Urinary bladder (tissue), 4 donors: ENCODE data around the gene ZNF543. TPM values are rescaled to one million over a fixed set of nuclear protein-coding genes. Genes with fewer than 3 reads are reported as not detected.
A peak's percentile ranks its signal among the peaks of the same experiment; 100 is the strongest.
"Not testable (repeated sequence)": the region's sequence is repeated elsewhere in the genome, so short reads cannot be mapped to it uniquely, and the experiment has no call there.

Experiments used
- DNase-seq: peaks from one replicate; pipeline ENCODE4 v3.0.0-alpha.2; 2015; ENCODE audit errors: extremely low spot score
- H3K27ac ChIP-seq: one replicate; pipeline ENCODE4 v1.5.1; 2013; ENCODE audit warnings: low read depth, mild to moderate bottlenecking, moderate library complexity
- H3K36me3 ChIP-seq: one replicate; pipeline ENCODE4 v1.6.1; 2013; ENCODE audit warnings: mild to moderate bottlenecking, moderate library complexity; ENCODE audit not compliant: insufficient read depth
- H3K4me1 ChIP-seq: one replicate; pipeline ENCODE4 v1.6.1; 2013; ENCODE audit warnings: mild to moderate bottlenecking, moderate library complexity; ENCODE audit not compliant: insufficient read depth
- H3K4me3 ChIP-seq: one replicate; pipeline ENCODE4 v1.5.1; 2013; ENCODE audit warnings: low read depth, low read length
- WGBS: extraction: QIAGEN DNeasy Blood & Tissue Kit; methylation state at CpG from one replicate; pipeline ENCODE4 v1.1.7; 2013; 5-methylcytosine and 5-hydroxymethylcytosine counted together
- polyA plus RNA-seq: library from polyadenylated mRNA; stranded (reverse); fragments of 200-250 nt; gene quantifications from one replicate; pipeline ENCODE4 v1.2.3, GENCODE V29; 2013
- total RNA-seq: library from RNA; depleted of rRNA; stranded (reverse); fragments of >200 nt; gene quantifications from one replicate; pipeline ENCODE4 v1.2.3, GENCODE V29; 2014
- donor health status: healthy with polysubstance abuse.
- donor health status: healthy.

Gene ZNF543
- total and polyA plus RNA-seq, 2 donors: 2.9 to 25.4 TPM

GRCh38 chr19:57348136-57348535 lies 27.9 kb downstream of the ZNF543 start:
- H3K4me3 ChIP-seq: no peak overlapping the region
- DNase-seq: no peak
- WGBS: 53% methylated on average over 3 of the region's 3 CpGs
- H3K36me3 ChIP-seq: no peaks in the 10 kb centered on the region
- H3K27ac ChIP-seq: no peak overlapping the region
- no peaks in the 10 kb centered on the region for H3K4me1 ChIP-seq

- DNase-seq: peak; percentile 93
- 1% methylated on average over 57 of the region's 57 CpGs for WGBS
- peak within 1 kb of the TSS; percentile 89 for H3K4me3 ChIP-seq
- peaks cover 4% of the 10 kb centered on the region for H3K36me3 ChIP-seq
- H3K27ac ChIP-seq: peak within 1 kb of the TSS; percentile 44
- no peaks in the 10 kb centered on the region for H3K4me1 ChIP-seq
Observed at GRCh38 chr19:57350877-57351805, 30.9 kb downstream of the ZNF543 start, which contains the start of gene ZNF304. Gene ZNF304 (plus strand): TSS chr19:57351271. CDS start chr19:57351665, 394 bp downstream.

GRCh38 chr19:57351867-57352266 lies 31.6 kb downstream of the ZNF543 start:
- Histone ChIP-seq H3K4me3 (peak overlapping the region; percentile 89), H3K4me1 (no peaks in the 10 kb centered on the region), H3K27ac (no peak overlapping the region), H3K36me3 (peaks cover 5% of the 10 kb centered on the region)
- no peak for DNase-seq
- WGBS: 19% methylated on average over 7 of the region's 7 CpGs

- 77% methylated on average over 4 of the region's 4 CpGs for WGBS
- Histone ChIP-seq H3K4me3 (no peak overlapping the region), H3K36me3 (peaks cover 7% of the 10 kb centered on the region), H3K27ac (no peak overlapping the region), H3K4me1 (no peaks in the 10 kb centered on the region)
- no peak for DNase-seq
Observed at GRCh38 chr19:57355916-57356315, 35.6 kb downstream of the ZNF543 start.

GRCh38 chr19:57357406-57357805 lies 37.1 kb downstream of the ZNF543 start:
- DNase-seq: no peak
- 98% methylated on average over 5 of the region's 5 CpGs for WGBS
- H3K4me3 ChIP-seq: no peak overlapping the region
- H3K36me3 ChIP-seq: peaks cover 7% of the 10 kb centered on the region
- H3K4me1 ChIP-seq: no peaks in the 10 kb centered on the region
- H3K27ac ChIP-seq: no peak overlapping the region

GRCh38 chr19:57359300-57359699 lies 39.0 kb downstream of the ZNF543 start:
- H3K4me3 ChIP-seq: no peak overlapping the region
- H3K27ac ChIP-seq: no peak overlapping the region
- DNase-seq: no peak
- no peaks in the 10 kb centered on the region for H3K4me1 ChIP-seq
- H3K36me3 ChIP-seq: peaks cover 7% of the 10 kb centered on the region

- Histone ChIP-seq H3K4me1 (no peaks in the 10 kb centered on the region), H3K27ac (no peak overlapping the region), H3K36me3 (no peaks in the 10 kb centered on the region), H3K4me3 (peak overlapping the region; percentile 4)
- DNase-seq: no peak
- 58% methylated on average over 2 of the region's 2 CpGs for WGBS
Observed at GRCh38 chr19:57362419-57362818, 42.1 kb downstream of the ZNF543 start.

GRCh38 chr19:57362997-57363687 lies 42.9 kb downstream of the ZNF543 start, which contains the start of the genes TRAPPC2B and ZNF547:
Gene TRAPPC2B (plus strand): TSS chr19:57363551. CDS start chr19:57364834, 1,283 bp downstream.
Gene ZNF547 (plus strand): TSS chr19:57363551. CDS start chr19:57368556, 5,005 bp downstream.
- DNase-seq: peak; percentile 99
- no peaks in the 10 kb centered on the region for H3K4me1 ChIP-seq
- H3K36me3 ChIP-seq: peaks cover under 1% of the 10 kb centered on the region
- H3K27ac ChIP-seq: peak within 1 kb of the TSS; percentile 91
- WGBS: under 1% methylated on average over 47 of the region's 47 CpGs
- H3K4me3 ChIP-seq: peak within 1 kb of the TSS; percentile 63

- peak overlapping the region; percentile 91 for H3K27ac ChIP-seq
- no peaks in the 10 kb centered on the region for H3K4me1 ChIP-seq
- peak overlapping the region; percentile 63 for H3K4me3 ChIP-seq
- DNase-seq: no peak
- peaks cover 2% of the 10 kb centered on the region for H3K36me3 ChIP-seq
- WGBS: 1% methylated on average over 18 of the region's 18 CpGs
Observed at GRCh38 chr19:57363688-57364181, 43.5 kb downstream of the ZNF543 start.

GRCh38 chr19:57366776-57367175 lies 46.5 kb downstream of the ZNF543 start:
- WGBS: 90% methylated on average over 2 of the region's 2 CpGs
- Histone ChIP-seq H3K27ac (no peak overlapping the region), H3K36me3 (peaks cover 2% of the 10 kb centered on the region), H3K4me3 (no peak overlapping the region), H3K4me1 (no peaks in the 10 kb centered on the region)
- DNase-seq: no peak

- Histone ChIP-seq H3K27ac (no peak overlapping the region), H3K4me3 (no peak overlapping the region), H3K36me3 (peaks cover 5% of the 10 kb centered on the region), H3K4me1 (no peaks in the 10 kb centered on the region)
- 97% methylated on average over 6 of the region's 6 CpGs for WGBS
- no peak for DNase-seq
Observed at GRCh38 chr19:57374179-57374578, 53.9 kb downstream of the ZNF543 start.

- DNase-seq, H3K27ac ChIP-seq, H3K36me3 ChIP-seq, H3K4me1 ChIP-seq, H3K4me3 ChIP-seq: not testable (repeated sequence)
- WGBS: 96% methylated on average over 2 of the region's 2 CpGs
Observed at GRCh38 chr19:57374647-57375046, 54.4 kb downstream of the ZNF543 start.

- Histone ChIP-seq H3K4me1 (no peaks in the 10 kb centered on the region), H3K4me3 (no peak overlapping the region), H3K36me3 (peaks cover 5% of the 10 kb centered on the region), H3K27ac (no peak overlapping the region)
- 91% methylated on average over 6 of the region's 6 CpGs for WGBS
- DNase-seq: no peak
Observed at GRCh38 chr19:57376151-57376550, 55.9 kb downstream of the ZNF543 start.
